HL-60 (cell line): ENCODE measurements around the gene CEP128.

ENCODE experiments used
- DNase-seq, 2 experiments: peaks; one replicate each; pipeline ENCODE4 v3.0.0-alpha.2; 2010 to 2020; ENCODE audit warnings: low read depth in 1 of 2, low spot score in 1 of 2
- H3K27ac ChIP-seq: fragments of 250-450 bp; sonication (Bioruptor Pico); replicated peaks from 2 replicates; pipeline ENCODE4 v1.5.1; 2020; ENCODE audit warnings: mild to moderate bottlenecking, moderate library complexity
- H3K27me3 ChIP-seq: fragments of 250-450 bp; sonication (Bioruptor Pico); 2 replicates; pipeline ENCODE4 v1.5.1; 2021; ENCODE audit warnings: mild to moderate bottlenecking, moderate library complexity; ENCODE audit not compliant: insufficient read depth, poor library complexity, severe bottlenecking
- H3K4me3 ChIP-seq: replicated peaks from 2 replicates; pipeline ENCODE4 v1.5.1; 2011; ENCODE audit warnings: mild to moderate bottlenecking, control low read depth, low read length; ENCODE audit not compliant: insufficient read depth
- GABPA ChIP-seq: IDR thresholded peaks from 2 replicates; pipeline ENCODE4 v1.6.1; 2012; ENCODE audit warnings: low read depth
- POLR2AphosphoS5 ChIP-seq: IDR thresholded peaks from 2 replicates; pipeline ENCODE4 v1.6.1; 2012; ENCODE audit warnings: low read depth
- SPI1 ChIP-seq: IDR thresholded peaks from 2 replicates; pipeline ENCODE4 v1.6.1; 2012; ENCODE audit warnings: low read depth, mild to moderate bottlenecking, borderline replicate concordance
- TF ChIP-seq, protein P1 (sequence below): IDR thresholded peaks from 2 replicates; pipeline ENCODE4 v1.6.1; 2012; ENCODE audit warnings: low read depth; ENCODE audit not compliant: insufficient replicate concordance
- TF ChIP-seq, protein P2 (sequence below): IDR thresholded peaks from one replicate; pipeline ENCODE4 v1.5.1; 2011; ENCODE audit warnings: low read length, control low read depth, inconsistent platforms; ENCODE audit not compliant: insufficient read depth

Gene CEP128

DNA sequence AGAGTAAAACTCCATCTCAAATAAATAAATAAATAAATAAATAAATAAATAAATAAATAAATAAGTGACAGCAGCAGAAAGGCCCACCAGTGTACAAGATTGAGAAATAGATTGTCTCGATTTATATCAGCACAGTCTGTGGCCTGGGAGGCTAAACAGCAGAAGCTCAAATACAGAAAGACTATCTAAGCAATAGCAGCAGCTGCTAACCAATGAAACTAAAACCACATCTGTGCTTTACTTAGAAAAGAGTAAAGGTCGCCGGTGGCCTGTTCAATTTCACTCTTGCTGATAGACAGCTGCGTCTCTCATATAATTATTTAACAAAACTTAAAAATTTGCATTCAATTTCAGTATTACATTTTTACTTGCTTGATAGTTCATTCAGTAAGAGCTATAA, 325.7 kb downstream of the CEP128 start:
- TF ChIP-seq, protein P1, sequence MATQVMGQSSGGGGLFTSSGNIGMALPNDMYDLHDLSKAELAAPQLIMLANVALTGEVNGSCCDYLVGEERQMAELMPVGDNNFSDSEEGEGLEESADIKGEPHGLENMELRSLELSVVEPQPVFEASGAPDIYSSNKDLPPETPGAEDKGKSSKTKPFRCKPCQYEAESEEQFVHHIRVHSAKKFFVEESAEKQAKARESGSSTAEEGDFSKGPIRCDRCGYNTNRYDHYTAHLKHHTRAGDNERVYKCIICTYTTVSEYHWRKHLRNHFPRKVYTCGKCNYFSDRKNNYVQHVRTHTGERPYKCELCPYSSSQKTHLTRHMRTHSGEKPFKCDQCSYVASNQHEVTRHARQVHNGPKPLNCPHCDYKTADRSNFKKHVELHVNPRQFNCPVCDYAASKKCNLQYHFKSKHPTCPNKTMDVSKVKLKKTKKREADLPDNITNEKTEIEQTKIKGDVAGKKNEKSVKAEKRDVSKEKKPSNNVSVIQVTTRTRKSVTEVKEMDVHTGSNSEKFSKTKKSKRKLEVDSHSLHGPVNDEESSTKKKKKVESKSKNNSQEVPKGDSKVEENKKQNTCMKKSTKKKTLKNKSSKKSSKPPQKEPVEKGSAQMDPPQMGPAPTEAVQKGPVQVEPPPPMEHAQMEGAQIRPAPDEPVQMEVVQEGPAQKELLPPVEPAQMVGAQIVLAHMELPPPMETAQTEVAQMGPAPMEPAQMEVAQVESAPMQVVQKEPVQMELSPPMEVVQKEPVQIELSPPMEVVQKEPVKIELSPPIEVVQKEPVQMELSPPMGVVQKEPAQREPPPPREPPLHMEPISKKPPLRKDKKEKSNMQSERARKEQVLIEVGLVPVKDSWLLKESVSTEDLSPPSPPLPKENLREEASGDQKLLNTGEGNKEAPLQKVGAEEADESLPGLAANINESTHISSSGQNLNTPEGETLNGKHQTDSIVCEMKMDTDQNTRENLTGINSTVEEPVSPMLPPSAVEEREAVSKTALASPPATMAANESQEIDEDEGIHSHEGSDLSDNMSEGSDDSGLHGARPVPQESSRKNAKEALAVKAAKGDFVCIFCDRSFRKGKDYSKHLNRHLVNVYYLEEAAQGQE = no peak
- TF ChIP-seq POLR2AphosphoS5 (no peak), GABPA (no peak), SPI1 (no peak)
- TF ChIP-seq, protein P2, sequence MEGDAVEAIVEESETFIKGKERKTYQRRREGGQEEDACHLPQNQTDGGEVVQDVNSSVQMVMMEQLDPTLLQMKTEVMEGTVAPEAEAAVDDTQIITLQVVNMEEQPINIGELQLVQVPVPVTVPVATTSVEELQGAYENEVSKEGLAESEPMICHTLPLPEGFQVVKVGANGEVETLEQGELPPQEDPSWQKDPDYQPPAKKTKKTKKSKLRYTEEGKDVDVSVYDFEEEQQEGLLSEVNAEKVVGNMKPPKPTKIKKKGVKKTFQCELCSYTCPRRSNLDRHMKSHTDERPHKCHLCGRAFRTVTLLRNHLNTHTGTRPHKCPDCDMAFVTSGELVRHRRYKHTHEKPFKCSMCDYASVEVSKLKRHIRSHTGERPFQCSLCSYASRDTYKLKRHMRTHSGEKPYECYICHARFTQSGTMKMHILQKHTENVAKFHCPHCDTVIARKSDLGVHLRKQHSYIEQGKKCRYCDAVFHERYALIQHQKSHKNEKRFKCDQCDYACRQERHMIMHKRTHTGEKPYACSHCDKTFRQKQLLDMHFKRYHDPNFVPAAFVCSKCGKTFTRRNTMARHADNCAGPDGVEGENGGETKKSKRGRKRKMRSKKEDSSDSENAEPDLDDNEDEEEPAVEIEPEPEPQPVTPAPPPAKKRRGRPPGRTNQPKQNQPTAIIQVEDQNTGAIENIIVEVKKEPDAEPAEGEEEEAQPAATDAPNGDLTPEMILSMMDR = no peak
- Histone ChIP-seq H3K27ac (no peak overlapping the region), H3K4me3 (no peak overlapping the region), H3K27me3 (no peaks in the 10 kb centered on the region)
- no peak for DNase-seq

DNA sequence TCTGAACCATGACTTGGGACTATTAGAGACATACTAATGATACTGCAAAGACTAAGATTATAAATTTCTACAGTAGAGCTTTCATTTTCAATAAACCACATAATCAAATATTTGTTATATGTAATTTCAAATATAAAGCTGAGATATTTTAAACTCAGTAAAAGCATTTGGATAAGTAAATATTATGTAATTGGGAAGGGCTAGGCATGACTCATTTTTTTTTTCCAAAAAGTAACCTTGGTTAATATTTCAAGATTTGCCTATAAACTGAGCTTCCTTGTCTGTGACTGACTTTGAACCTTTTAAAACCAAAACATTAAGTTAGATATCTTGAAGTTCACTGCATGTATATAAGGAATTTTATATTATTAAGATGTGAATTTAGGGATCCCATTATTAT, 332.5 kb downstream of the CEP128 start:
- Histone ChIP-seq H3K4me3 (no peak overlapping the region), H3K27ac (no peak overlapping the region), H3K27me3 (no peaks in the 10 kb centered on the region)
- no peak for DNase-seq
- TF ChIP-seq SPI1 (no peak), GABPA (no peak), POLR2AphosphoS5 (no peak)
- TF ChIP-seq, protein P1 = no peak
- TF ChIP-seq, protein P2 = no peak

DNA sequence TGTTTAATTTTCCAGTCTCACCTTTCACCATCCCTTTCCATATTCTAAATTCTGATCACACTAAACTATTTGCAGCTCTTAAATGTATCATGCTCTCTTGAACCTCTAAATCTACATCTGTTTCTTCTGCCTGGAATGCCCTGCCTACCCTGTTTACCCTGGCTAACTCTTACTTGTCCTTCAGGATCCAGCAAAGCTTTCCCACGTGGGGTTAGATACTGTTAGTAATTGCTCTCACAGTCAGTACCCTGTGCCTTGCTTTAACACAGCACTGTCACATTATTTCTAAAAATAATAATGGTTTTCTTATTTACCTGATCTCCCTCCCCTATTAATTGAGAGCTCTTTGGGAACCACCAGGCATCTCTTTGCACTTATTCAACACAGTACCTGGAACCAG, 333.0 kb downstream of the CEP128 start:
- no peak for DNase-seq
- Histone ChIP-seq H3K4me3 (no peak overlapping the region), H3K27me3 (no peaks in the 10 kb centered on the region), H3K27ac (no peak overlapping the region)
- TF ChIP-seq, protein P2 = no peak
- TF ChIP-seq GABPA = no peak
- TF ChIP-seq, protein P1 = no peak
- TF ChIP-seq SPI1 = no peak
- no peak for TF ChIP-seq POLR2AphosphoS5
